ENCODE measurements around the gene NETO1.

The NETO1 gene, protein sequence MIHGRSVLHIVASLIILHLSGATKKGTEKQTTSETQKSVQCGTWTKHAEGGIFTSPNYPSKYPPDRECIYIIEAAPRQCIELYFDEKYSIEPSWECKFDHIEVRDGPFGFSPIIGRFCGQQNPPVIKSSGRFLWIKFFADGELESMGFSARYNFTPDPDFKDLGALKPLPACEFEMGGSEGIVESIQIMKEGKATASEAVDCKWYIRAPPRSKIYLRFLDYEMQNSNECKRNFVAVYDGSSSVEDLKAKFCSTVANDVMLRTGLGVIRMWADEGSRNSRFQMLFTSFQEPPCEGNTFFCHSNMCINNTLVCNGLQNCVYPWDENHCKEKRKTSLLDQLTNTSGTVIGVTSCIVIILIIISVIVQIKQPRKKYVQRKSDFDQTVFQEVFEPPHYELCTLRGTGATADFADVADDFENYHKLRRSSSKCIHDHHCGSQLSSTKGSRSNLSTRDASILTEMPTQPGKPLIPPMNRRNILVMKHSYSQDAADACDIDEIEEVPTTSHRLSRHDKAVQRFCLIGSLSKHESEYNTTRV
- 0 reads per million in 3 donors for total RNA-seq

DNA sequence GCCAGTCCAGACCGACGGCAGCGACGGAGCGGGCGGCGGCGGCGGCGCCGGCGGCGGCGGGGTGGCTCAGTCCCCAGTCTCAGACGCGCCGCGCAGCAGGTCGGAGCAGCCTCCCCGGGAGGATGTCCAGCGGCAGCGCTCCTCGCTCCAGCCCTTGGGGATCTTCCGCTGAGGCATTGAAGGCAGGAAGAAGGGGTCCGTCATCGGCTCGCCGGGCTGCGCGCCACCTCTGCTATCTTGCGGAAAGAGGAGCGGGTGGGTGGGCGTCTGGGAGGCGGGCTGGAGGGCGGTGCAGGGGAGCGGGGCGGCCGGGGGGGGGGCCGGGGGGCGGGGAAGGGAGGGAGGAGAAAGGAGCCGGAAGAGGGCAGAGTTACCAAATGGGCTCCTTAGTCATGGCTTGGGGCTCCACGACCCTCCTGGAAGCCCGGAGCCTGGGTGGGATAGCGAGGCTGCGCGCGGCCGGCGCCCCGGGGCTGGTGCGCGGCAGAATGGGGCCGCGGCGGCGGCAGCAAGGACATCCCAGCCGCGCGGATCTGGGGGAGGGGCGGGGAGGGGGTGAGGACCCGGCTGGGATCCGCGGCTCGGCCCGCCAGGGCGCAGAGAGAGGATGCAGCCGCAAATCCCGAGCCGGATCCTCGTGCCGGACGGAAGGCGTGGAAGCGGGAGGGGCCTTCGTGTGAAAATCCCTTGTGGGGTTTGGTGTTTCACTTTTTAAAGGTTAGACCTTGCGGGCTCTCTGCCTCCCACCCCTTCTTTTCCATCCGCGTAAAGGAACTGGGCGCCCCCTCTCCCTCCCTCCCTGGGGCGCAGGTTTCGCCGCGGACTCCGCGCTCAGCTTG lies at the start of gene NETO1:
Gene NETO1, minus strand, starts transcription at position 242 of the 839 bp plus-strand sequence. CDS start 696 bp downstream, outside the sequence.
- DNase-seq = no peak
- no peaks in the 10 kb centered on the region for H3K4me1 ChIP-seq (ENCODE audit: control insufficient read depth, insufficient read depth, low read length, poor library complexity, severe bottlenecking)
- no peak within 1 kb of the TSS for H3K4me3 ChIP-seq (ENCODE audit: insufficient read depth, low read depth, low read length, poor library complexity, severe bottlenecking)

DNA sequence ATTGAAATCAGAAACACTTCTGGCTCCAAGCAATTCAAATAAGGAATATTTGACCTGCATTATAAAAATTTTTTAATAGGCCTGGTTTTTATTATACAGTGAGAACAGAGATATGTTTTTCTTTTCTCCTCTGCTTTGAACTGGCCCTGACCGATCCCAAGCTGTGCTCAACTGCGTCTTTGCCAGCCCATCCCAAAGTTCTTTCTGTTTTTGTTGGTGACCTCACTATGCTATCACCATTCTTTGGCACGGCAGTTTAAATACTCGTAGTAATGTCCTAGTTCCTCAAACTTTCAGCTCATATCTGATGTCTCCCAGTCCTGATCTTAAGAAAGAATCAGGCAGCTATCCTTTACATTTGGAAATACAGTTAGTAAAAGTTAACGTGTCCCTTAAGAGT lies 42.3 kb upstream of the NETO1 start:
- Histone ChIP-seq H3K4me1 (ENCODE audit: control insufficient read depth, insufficient read depth, low read length, poor library complexity, severe bottlenecking) (no peaks in the 10 kb centered on the region), H3K27me3 (replicated peaks; ENCODE audit: control insufficient read depth, insufficient read depth, low read length, poor library complexity, severe bottlenecking) (no peaks in the 10 kb centered on the region), H3K4me3 (ENCODE audit: insufficient read depth, low read depth, low read length, poor library complexity, severe bottlenecking) (no peak overlapping the region), H3K27ac (ENCODE audit: insufficient read depth, low read length, poor library complexity, severe bottlenecking) (no peak overlapping the region), H3K9me3 (ENCODE audit: control insufficient read depth, low read length) (no peaks in the 10 kb centered on the region), H3K36me3 (ENCODE audit: control insufficient read depth, insufficient read depth, low read length) (no peaks in the 10 kb centered on the region)
- DNase-seq = no peak

More for the DNA sequence above, at the start of gene NETO1:
- H3K36me3 ChIP-seq (ENCODE audit: control insufficient read depth, insufficient read depth, low read length) = no peaks in the 10 kb centered on the region
- H3K27ac ChIP-seq (ENCODE audit: insufficient read depth, low read length, poor library complexity, severe bottlenecking) = no peak within 1 kb of the TSS
- no peaks in the 10 kb centered on the region for H3K9me3 ChIP-seq (ENCODE audit: control insufficient read depth, low read length)
- no peaks in the 10 kb centered on the region for H3K27me3 ChIP-seq (replicated peaks; ENCODE audit: control insufficient read depth, insufficient read depth, low read length, poor library complexity, severe bottlenecking)

DNA sequence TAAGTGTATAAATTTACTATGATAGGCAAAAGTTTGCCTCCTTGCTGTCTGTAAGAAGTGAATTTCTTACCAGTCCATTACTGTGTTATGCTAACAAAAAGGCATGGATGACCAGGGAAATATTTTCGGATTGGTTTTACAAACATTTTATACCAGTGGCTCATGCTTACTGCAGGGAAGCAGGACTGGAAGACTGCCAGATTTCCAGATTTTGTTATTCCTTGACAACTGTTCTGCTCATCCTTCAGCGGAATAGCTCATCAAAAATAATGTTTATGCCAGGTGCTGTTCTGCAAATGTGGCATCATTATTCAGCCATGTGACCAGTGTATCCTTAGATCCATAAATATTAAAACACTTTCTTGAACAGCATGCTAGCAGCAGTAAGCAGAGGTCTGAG lies 40.4 kb upstream of the NETO1 start:
- no peaks in the 10 kb centered on the region for H3K4me1 ChIP-seq (ENCODE audit: control insufficient read depth, insufficient read depth, low read length, poor library complexity, severe bottlenecking)
- H3K36me3 ChIP-seq (ENCODE audit: control insufficient read depth, insufficient read depth, low read length) = no peaks in the 10 kb centered on the region
- no peak overlapping the region for H3K27ac ChIP-seq (ENCODE audit: insufficient read depth, low read length, poor library complexity, severe bottlenecking)
- DNase-seq = no peak
- H3K9me3 ChIP-seq (ENCODE audit: control insufficient read depth, low read length) = no peaks in the 10 kb centered on the region
- no peak overlapping the region for H3K4me3 ChIP-seq (ENCODE audit: insufficient read depth, low read depth, low read length, poor library complexity, severe bottlenecking)
- no peaks in the 10 kb centered on the region for H3K27me3 ChIP-seq (replicated peaks; ENCODE audit: control insufficient read depth, insufficient read depth, low read length, poor library complexity, severe bottlenecking)

- H3K27me3 ChIP-seq (replicated peaks; ENCODE audit: control insufficient read depth, insufficient read depth, low read length, poor library complexity, severe bottlenecking) = no peaks in the 10 kb centered on the region
- no peaks in the 10 kb centered on the region for H3K36me3 ChIP-seq (ENCODE audit: control insufficient read depth, insufficient read depth, low read length)
- H3K4me1 ChIP-seq (ENCODE audit: control insufficient read depth, insufficient read depth, low read length, poor library complexity, severe bottlenecking) = no peaks in the 10 kb centered on the region
- no peak overlapping the region for H3K4me3 ChIP-seq (ENCODE audit: insufficient read depth, low read depth, low read length, poor library complexity, severe bottlenecking)
- DNase-seq = no peak
- no peaks in the 10 kb centered on the region for H3K9me3 ChIP-seq (ENCODE audit: control insufficient read depth, low read length)
- no peak overlapping the region for H3K27ac ChIP-seq (ENCODE audit: insufficient read depth, low read length, poor library complexity, severe bottlenecking)
These were observed 35.2 kb upstream of the NETO1 start for GRCh38 chr18:72903033-72903432.

DNA sequence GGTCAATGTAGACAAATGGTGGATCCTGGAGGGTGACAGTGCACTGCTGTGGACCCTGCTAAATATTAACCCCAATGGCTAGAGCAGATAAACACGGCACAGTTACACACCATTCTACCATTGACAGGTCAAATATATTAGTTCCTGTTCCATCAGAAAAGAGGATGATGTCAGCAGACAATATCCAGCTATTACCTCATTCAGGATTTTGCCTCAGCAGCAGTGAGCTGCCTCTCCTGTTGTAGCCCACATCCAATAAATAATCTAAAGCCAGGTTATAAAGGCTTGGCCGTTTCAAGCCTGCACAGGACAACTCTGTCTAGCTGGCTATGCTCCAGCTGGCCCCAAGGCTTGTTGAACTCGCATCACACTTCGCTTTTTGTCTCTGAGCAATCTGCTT lies 31.6 kb upstream of the NETO1 start:
- no peak for DNase-seq
- Histone ChIP-seq H3K27me3 (replicated peaks; ENCODE audit: control insufficient read depth, insufficient read depth, low read length, poor library complexity, severe bottlenecking) (no peaks in the 10 kb centered on the region), H3K36me3 (ENCODE audit: control insufficient read depth, insufficient read depth, low read length) (no peaks in the 10 kb centered on the region), H3K27ac (ENCODE audit: insufficient read depth, low read length, poor library complexity, severe bottlenecking) (no peak overlapping the region), H3K9me3 (ENCODE audit: control insufficient read depth, low read length) (no peaks in the 10 kb centered on the region), H3K4me1 (ENCODE audit: control insufficient read depth, insufficient read depth, low read length, poor library complexity, severe bottlenecking) (no peaks in the 10 kb centered on the region), H3K4me3 (ENCODE audit: insufficient read depth, low read depth, low read length, poor library complexity, severe bottlenecking) (no peak overlapping the region)

DNA sequence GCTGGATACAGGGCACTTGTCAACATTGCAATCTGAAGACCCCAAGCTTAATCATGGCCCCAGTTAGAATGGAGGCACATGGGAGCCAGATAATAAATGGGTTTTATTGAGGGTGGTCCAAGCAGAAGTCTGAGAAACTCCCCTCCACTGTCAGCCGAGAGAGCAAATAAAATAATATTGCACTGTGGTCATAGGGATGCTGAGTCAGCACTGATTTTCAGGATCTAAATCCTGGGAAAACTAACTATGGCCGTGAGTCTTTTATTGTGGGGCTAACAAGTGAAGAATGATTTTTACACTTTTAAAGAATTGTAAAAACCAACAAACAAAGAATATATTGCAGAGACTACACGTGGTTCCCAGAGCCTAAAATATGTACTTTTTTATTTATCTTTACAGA lies 31.1 kb upstream of the NETO1 start:
- no peaks in the 10 kb centered on the region for H3K27me3 ChIP-seq (replicated peaks; ENCODE audit: control insufficient read depth, insufficient read depth, low read length, poor library complexity, severe bottlenecking)
- no peaks in the 10 kb centered on the region for H3K36me3 ChIP-seq (ENCODE audit: control insufficient read depth, insufficient read depth, low read length)
- no peaks in the 10 kb centered on the region for H3K9me3 ChIP-seq (ENCODE audit: control insufficient read depth, low read length)
- H3K27ac ChIP-seq (ENCODE audit: insufficient read depth, low read length, poor library complexity, severe bottlenecking) = no peak overlapping the region
- no peak for DNase-seq
- H3K4me3 ChIP-seq (ENCODE audit: insufficient read depth, low read depth, low read length, poor library complexity, severe bottlenecking) = no peak overlapping the region
- H3K4me1 ChIP-seq (ENCODE audit: control insufficient read depth, insufficient read depth, low read length, poor library complexity, severe bottlenecking) = no peaks in the 10 kb centered on the region

GRCh38 chr18:72895548-72895947 lies 27.8 kb upstream of the NETO1 start:
- H3K9me3 ChIP-seq (ENCODE audit: control insufficient read depth, low read length) = no peaks in the 10 kb centered on the region
- no peaks in the 10 kb centered on the region for H3K4me1 ChIP-seq (ENCODE audit: control insufficient read depth, insufficient read depth, low read length, poor library complexity, severe bottlenecking)
- DNase-seq = no peak
- no peak overlapping the region for H3K4me3 ChIP-seq (ENCODE audit: insufficient read depth, low read depth, low read length, poor library complexity, severe bottlenecking)
- H3K27ac ChIP-seq (ENCODE audit: insufficient read depth, low read length, poor library complexity, severe bottlenecking) = no peak overlapping the region
- H3K27me3 ChIP-seq (replicated peaks; ENCODE audit: control insufficient read depth, insufficient read depth, low read length, poor library complexity, severe bottlenecking) = no peaks in the 10 kb centered on the region
- H3K36me3 ChIP-seq (ENCODE audit: control insufficient read depth, insufficient read depth, low read length) = no peaks in the 10 kb centered on the region

DNA sequence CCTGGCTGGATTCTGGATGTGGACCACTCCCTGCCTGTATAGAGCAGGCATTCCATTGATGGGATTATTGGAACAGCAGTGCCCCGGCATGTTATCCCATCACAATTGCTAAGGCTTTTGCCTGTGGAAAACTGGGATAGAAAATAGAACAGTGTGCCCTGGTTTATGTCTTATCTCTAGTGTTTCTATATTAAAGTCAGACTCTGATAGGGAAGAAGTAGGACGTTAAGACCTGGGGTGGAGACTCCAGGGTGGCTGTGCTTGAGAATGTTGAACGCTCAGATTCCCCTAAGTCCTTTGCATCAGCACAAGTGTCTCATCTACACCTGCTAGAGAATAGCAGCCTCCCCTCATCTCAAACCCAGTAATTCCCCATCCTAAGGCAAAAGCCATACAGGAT lies 10.8 kb upstream of the NETO1 start:
- Histone ChIP-seq H3K4me3 (ENCODE audit: insufficient read depth, low read depth, low read length, poor library complexity, severe bottlenecking) (no peak overlapping the region), H3K27me3 (replicated peaks; ENCODE audit: control insufficient read depth, insufficient read depth, low read length, poor library complexity, severe bottlenecking) (no peaks in the 10 kb centered on the region), H3K4me1 (ENCODE audit: control insufficient read depth, insufficient read depth, low read length, poor library complexity, severe bottlenecking) (no peaks in the 10 kb centered on the region), H3K36me3 (ENCODE audit: control insufficient read depth, insufficient read depth, low read length) (no peaks in the 10 kb centered on the region), H3K9me3 (ENCODE audit: control insufficient read depth, low read length) (no peaks in the 10 kb centered on the region), H3K27ac (ENCODE audit: insufficient read depth, low read length, poor library complexity, severe bottlenecking) (no peak overlapping the region)
- no peak for DNase-seq

DNA sequence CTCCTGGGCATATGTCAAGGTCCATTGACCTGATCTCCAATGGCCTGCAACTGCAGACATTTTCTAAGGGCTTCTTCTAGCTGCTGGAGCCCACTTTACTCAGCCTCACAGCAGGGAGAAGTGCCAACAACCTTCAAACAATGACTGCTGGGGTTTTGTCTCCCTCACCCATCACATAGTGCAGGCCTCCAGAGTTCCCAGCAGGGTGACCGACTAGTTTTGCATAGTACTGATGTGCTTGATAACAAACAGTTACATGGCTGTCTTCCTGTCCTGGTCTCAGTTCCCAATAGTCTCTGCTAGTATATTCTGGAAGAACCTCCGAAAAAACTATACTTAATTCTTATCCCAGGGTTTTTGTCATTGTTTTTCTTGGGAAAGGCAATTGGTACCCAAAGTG lies 10.4 kb upstream of the NETO1 start:
- H3K4me1 ChIP-seq (ENCODE audit: control insufficient read depth, insufficient read depth, low read length, poor library complexity, severe bottlenecking) = no peaks in the 10 kb centered on the region
- DNase-seq = no peak
- H3K4me3 ChIP-seq (ENCODE audit: insufficient read depth, low read depth, low read length, poor library complexity, severe bottlenecking) = no peak overlapping the region
- no peaks in the 10 kb centered on the region for H3K27me3 ChIP-seq (replicated peaks; ENCODE audit: control insufficient read depth, insufficient read depth, low read length, poor library complexity, severe bottlenecking)
- no peaks in the 10 kb centered on the region for H3K36me3 ChIP-seq (ENCODE audit: control insufficient read depth, insufficient read depth, low read length)
- no peak overlapping the region for H3K27ac ChIP-seq (ENCODE audit: insufficient read depth, low read length, poor library complexity, severe bottlenecking)
- no peaks in the 10 kb centered on the region for H3K9me3 ChIP-seq (ENCODE audit: control insufficient read depth, low read length)

DNA sequence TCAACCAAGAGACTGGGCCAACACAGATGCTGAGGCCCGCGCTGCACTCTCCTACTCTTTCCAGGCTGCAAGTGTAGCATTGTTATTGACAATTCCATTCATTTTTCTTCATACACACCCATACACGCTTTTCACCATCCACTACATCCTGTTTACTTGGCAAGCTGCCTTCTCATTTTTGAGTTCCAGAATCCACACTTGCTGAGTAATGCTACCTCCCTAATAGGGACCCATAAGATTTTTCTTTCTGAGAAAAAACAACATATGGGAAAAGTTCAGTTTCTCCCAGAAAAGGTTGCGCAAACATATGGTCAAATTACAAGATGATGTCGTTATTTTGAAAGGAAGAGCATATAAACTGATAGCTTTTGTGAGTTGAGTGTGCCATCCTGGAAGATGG lies 3.3 kb upstream of the NETO1 start:
- no peak overlapping the region for H3K4me3 ChIP-seq (ENCODE audit: insufficient read depth, low read depth, low read length, poor library complexity, severe bottlenecking)
- no peak overlapping the region for H3K27ac ChIP-seq (ENCODE audit: insufficient read depth, low read length, poor library complexity, severe bottlenecking)
- no peaks in the 10 kb centered on the region for H3K27me3 ChIP-seq (replicated peaks; ENCODE audit: control insufficient read depth, insufficient read depth, low read length, poor library complexity, severe bottlenecking)
- H3K9me3 ChIP-seq (ENCODE audit: control insufficient read depth, low read length) = no peaks in the 10 kb centered on the region
- DNase-seq = no peak
- H3K36me3 ChIP-seq (ENCODE audit: control insufficient read depth, insufficient read depth, low read length) = no peaks in the 10 kb centered on the region
- H3K4me1 ChIP-seq (ENCODE audit: control insufficient read depth, insufficient read depth, low read length, poor library complexity, severe bottlenecking) = no peaks in the 10 kb centered on the region

Data from effector memory CD4-positive, alpha-beta T cell (primary cell).